ENCODE measurements around the gene COL12A1. TPM values are rescaled to one million over a fixed set of nuclear protein-coding genes. Genes with fewer than 3 reads are reported as not detected.

Gene COL12A1
- total and polyA plus RNA-seq, 2 donors (not counting 3 experiments of a cell fraction or from before 2014, with no cell fraction given): 48.5 to 89.1 TPM

DNA sequence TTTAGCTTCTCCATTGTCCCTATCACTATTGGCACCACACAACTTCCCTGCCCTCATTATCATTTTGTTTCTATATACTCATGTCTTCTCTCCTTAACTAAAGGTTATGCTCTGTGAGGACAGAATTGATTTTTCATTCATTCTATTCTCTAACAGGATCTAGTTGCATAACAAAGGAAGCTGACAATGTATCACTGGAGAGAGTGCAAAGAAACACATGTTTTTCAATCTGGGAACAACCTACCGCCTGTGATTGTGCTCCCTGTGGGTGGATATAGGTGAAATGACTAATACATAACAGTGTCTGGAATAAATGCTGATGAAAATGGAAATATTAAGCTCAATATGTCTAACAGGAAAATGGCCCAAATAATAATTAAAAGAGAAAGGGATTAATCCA, 56.6 kb downstream of the COL12A1 start:
- no peaks in the 10 kb centered on the region for H3K79me2 ChIP-seq (ENCODE audit: control insufficient read depth, insufficient read depth, low read length)
- intact Hi-C loops (cut with micrococcal nuclease) (no loop called here), dilution Hi-C loops (cut with MboI; ENCODE audit: extremely low pct_ligation_motif_present, low sequenced_read_pairs) (no loop called here)
- no peaks in the 10 kb centered on the region for H3K27me3 ChIP-seq (ENCODE audit: control insufficient read depth in 2 of 2, insufficient read depth in 2 of 2, low read length in 2 of 2)
- no TSS peak for BruUV-seq (replicated peaks)
- no peak overlapping the region for H2AFZ ChIP-seq (ENCODE audit: low read depth, low read length)
- CTCF ChIA-PET: interaction anchor here (1.3 to 2.9 kb wide), 2 partner anchors 10 to 67 kb away, joined by 3 to 6 read pairs; no protein-coding TSS in a partner anchor
- H3K4me2 ChIP-seq (ENCODE audit: insufficient read depth, low read length): no peak overlapping the region
- H3K4me1 ChIP-seq (ENCODE audit: control insufficient read depth, extremely low read depth, insufficient read depth, low read length): no peaks in the 10 kb centered on the region
- DNase-seq (ENCODE audit: low read depth, low spot score) (peak; percentile 60), FAIRE-seq (no peak)
- no peaks in the 10 kb centered on the region for H3K9me1 ChIP-seq (replicated peaks; ENCODE audit: control insufficient read depth, extremely low read depth, insufficient read depth, low read length)
- no peaks in the 10 kb centered on the region for H3K9me3 ChIP-seq (replicated peaks; ENCODE audit: control insufficient read depth, insufficient read depth, low read length)
- H3K4me3 ChIP-seq (replicated peaks in 1 of 3; ENCODE audit: insufficient read depth in 1 of 3, low read depth in 1 of 3, low read length in 3 of 3): no peak overlapping the region
- H3K27ac ChIP-seq (ENCODE audit: insufficient read depth, low read depth, low read length): no peak overlapping the region
- TF ChIP-seq MYC (IDR thresholded peaks at IDR 0.05; ENCODE audit: low read depth, low read length) (no peak), FOS (IDR thresholded peaks at IDR 0.05; ENCODE audit: borderline replicate concordance, insufficient read depth, low read length) (no peak), EZH2 (IDR thresholded peaks at IDR 0.05; ENCODE audit: borderline replicate concordance, low read depth, low read length, severe bottlenecking) (no peak), GATA2 (IDR thresholded peaks at IDR 0.05; ENCODE audit: insufficient read depth, insufficient read length, low read depth, low read length) (no peak), JUN (IDR thresholded peaks at IDR 0.05; ENCODE audit: borderline replicate concordance, insufficient read depth, insufficient read length, low read depth) (no peak), POLR2A (IDR thresholded peaks at IDR 0.05; ENCODE audit: low read depth, low read length) (no peak)
- TF ChIP-seq, protein P1, sequence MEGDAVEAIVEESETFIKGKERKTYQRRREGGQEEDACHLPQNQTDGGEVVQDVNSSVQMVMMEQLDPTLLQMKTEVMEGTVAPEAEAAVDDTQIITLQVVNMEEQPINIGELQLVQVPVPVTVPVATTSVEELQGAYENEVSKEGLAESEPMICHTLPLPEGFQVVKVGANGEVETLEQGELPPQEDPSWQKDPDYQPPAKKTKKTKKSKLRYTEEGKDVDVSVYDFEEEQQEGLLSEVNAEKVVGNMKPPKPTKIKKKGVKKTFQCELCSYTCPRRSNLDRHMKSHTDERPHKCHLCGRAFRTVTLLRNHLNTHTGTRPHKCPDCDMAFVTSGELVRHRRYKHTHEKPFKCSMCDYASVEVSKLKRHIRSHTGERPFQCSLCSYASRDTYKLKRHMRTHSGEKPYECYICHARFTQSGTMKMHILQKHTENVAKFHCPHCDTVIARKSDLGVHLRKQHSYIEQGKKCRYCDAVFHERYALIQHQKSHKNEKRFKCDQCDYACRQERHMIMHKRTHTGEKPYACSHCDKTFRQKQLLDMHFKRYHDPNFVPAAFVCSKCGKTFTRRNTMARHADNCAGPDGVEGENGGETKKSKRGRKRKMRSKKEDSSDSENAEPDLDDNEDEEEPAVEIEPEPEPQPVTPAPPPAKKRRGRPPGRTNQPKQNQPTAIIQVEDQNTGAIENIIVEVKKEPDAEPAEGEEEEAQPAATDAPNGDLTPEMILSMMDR (IDR thresholded peaks at IDR 0.05; ENCODE audit: extremely low read depth in 1 of 2, insufficient read depth in 1 of 2, low read depth in 1 of 2, low read length in 2 of 2): no peak
- TF ChIP-seq, protein P2, sequence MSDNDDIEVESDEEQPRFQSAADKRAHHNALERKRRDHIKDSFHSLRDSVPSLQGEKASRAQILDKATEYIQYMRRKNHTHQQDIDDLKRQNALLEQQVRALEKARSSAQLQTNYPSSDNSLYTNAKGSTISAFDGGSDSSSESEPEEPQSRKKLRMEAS (IDR thresholded peaks at IDR 0.05; ENCODE audit: insufficient read depth, insufficient read length): no peak
- H3K9ac ChIP-seq (replicated peaks; ENCODE audit: extremely low read depth, insufficient read depth, low read length): no peak overlapping the region
- H4K20me1 ChIP-seq (replicated peaks; ENCODE audit: control insufficient read depth, extremely low read depth, insufficient read depth, low read length): no peaks in the 10 kb centered on the region
- POLR2A ChIA-PET: no interaction called here
- H3K36me3 ChIP-seq (ENCODE audit: control insufficient read depth in 2 of 2, extremely low read depth in 1 of 2, insufficient read depth in 2 of 2, low read length in 2 of 2): no peaks in the 10 kb centered on the region

All from endothelial cell of umbilical vein (primary cell).